ENCODE measurements around the gene LRRN4.

Gene LRRN4

GRCh38 chr20:6053776-6054688, at the start of gene LRRN4:
LRRN4 (minus strand) TSS chr20:6054060; CDS start chr20:6052799, 1,261 bp downstream.
- DNase-seq (ENCODE audit: low read depth) = no peak
- no peak for TF ChIP-seq CTCF (IDR thresholded peaks at IDR 0.05; ENCODE audit: control insufficient read depth, insufficient read depth, low read depth, low read length, missing control alignments)
- no peak within 1 kb of the TSS for H3K4me3 ChIP-seq (ENCODE audit: control insufficient read depth, low read depth, low read length)

- no peak overlapping the region for H3K4me3 ChIP-seq (ENCODE audit: control insufficient read depth, low read depth, low read length)
- TF ChIP-seq CTCF (IDR thresholded peaks at IDR 0.05; ENCODE audit: control insufficient read depth, insufficient read depth, low read depth, low read length, missing control alignments) = no peak
- no peak for DNase-seq (ENCODE audit: low read depth)
Observed at GRCh38 chr20:6103301-6103700, 49.4 kb upstream of the LRRN4 start.

- DNase-seq (ENCODE audit: low read depth) = no peak
- TF ChIP-seq CTCF (IDR thresholded peaks at IDR 0.05; ENCODE audit: control insufficient read depth, insufficient read depth, low read depth, low read length, missing control alignments) = no peak
- H3K4me3 ChIP-seq (ENCODE audit: control insufficient read depth, low read depth, low read length) = no peak overlapping the region
Observed at GRCh38 chr20:6101346-6101745, 47.5 kb upstream of the LRRN4 start.

- TF ChIP-seq CTCF (IDR thresholded peaks at IDR 0.05; ENCODE audit: control insufficient read depth, insufficient read depth, low read depth, low read length, missing control alignments) = no peak
- no peak for DNase-seq (ENCODE audit: low read depth)
- H3K4me3 ChIP-seq (ENCODE audit: control insufficient read depth, low read depth, low read length) = no peak overlapping the region
Observed at GRCh38 chr20:6100246-6100645, 46.4 kb upstream of the LRRN4 start.

GRCh38 chr20:6099819-6100218, 46.0 kb upstream of the LRRN4 start:
- no peak for DNase-seq (ENCODE audit: low read depth)
- TF ChIP-seq CTCF (IDR thresholded peaks at IDR 0.05; ENCODE audit: control insufficient read depth, insufficient read depth, low read depth, low read length, missing control alignments) = no peak
- no peak overlapping the region for H3K4me3 ChIP-seq (ENCODE audit: control insufficient read depth, low read depth, low read length)

- H3K4me3 ChIP-seq (ENCODE audit: control insufficient read depth, low read depth, low read length) = no peak overlapping the region
- no peak for TF ChIP-seq CTCF (IDR thresholded peaks at IDR 0.05; ENCODE audit: control insufficient read depth, insufficient read depth, low read depth, low read length, missing control alignments)
Observed at GRCh38 chr20:6095409-6095808, 41.5 kb upstream of the LRRN4 start.

More at GRCh38 chr20:6095409-6095808, 41.5 kb upstream of the LRRN4 start:
- no peak for DNase-seq (ENCODE audit: low read depth)
